PC-3 (cell line): ENCODE data around the gene RFTN2.

ENCODE experiments used
- CTCF ChIP-seq: fragments of 300-600 bp; sonication (generic); conservative IDR thresholded peaks from 2 replicates; pipeline ENCODE4 v1.5.1; 2017; ENCODE audit warnings: antibody characterized with exemption, low read depth, mild to moderate bottlenecking, low read length
- EZH2phosphoT487 ChIP-seq: fragments of 300-600 bp; sonication (generic); IDR thresholded peaks from 2 replicates; pipeline ENCODE4 v1.6.1; 2018; ENCODE audit warnings: mild to moderate bottlenecking, antibody characterized with exemption, low read length, borderline replicate concordance

GRCh38 chr2:197705121-197705911, 29.9 kb upstream of the RFTN2 start, which contains the start of gene MARS2:
- TF ChIP-seq CTCF (no peak), EZH2phosphoT487 (no peak)
